T-helper 1 cell treated with Interleukin-12 subunit alpha and Interleukin-12 subunit beta and Interleukin-4 antibody, amounts not matched to agents 30 μg/mL and 1 μg/mL, for 36 hours (primary cell): ENCODE data around the gene CHCT1.

Experiments used
- H3K27ac Mint-ChIP-seq: one replicate; pipeline ENCODE4 v1.8.0; 2021; ENCODE audit warnings: mild to moderate bottlenecking, mixed read lengths
- H3K27me3 Mint-ChIP-seq: one replicate; pipeline ENCODE4 v1.8.0; 2021; ENCODE audit warnings: low read depth, mixed read lengths
- H3K36me3 Mint-ChIP-seq: one replicate; pipeline ENCODE4 v1.8.0; 2021; ENCODE audit warnings: low read depth, mixed read lengths
- H3K4me1 Mint-ChIP-seq: one replicate; pipeline ENCODE4 v1.8.0; 2021; ENCODE audit warnings: low read depth, mixed read lengths
- H3K4me3 Mint-ChIP-seq: one replicate; pipeline ENCODE4 v1.8.0; 2021; ENCODE audit warnings: mild to moderate bottlenecking, moderate library complexity, mixed read lengths
- H3K9me3 Mint-ChIP-seq: one replicate; pipeline ENCODE4 v1.8.0; 2021; ENCODE audit warnings: mixed read lengths

Gene CHCT1

DNA sequence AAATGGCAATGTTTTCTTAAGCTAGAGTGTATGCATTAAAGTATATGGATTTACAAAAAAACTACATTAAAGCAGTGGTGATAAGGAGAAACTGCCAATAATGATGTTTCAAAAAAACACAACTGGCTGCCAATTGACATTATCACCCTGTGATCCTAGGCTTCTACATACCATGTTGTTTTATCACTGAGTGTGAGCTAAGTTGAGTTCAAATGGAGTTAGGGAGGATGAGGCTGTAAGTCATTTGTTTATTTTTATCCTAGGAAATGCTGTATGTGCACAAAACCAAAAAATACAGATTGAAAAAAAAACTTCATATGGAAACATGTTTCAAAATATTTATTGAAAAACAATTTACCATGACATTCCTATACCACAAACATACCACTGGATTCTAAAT is 22.9 kb downstream of the CHCT1 start:
- no peak overlapping the region for H3K27ac Mint-ChIP-seq
- H3K36me3 Mint-ChIP-seq: peaks cover 14% of the 10 kb centered on the region
- no peaks in the 10 kb centered on the region for H3K9me3 Mint-ChIP-seq
- no peaks in the 10 kb centered on the region for H3K4me1 Mint-ChIP-seq
- no peaks in the 10 kb centered on the region for H3K27me3 Mint-ChIP-seq
- no peak overlapping the region for H3K4me3 Mint-ChIP-seq

DNA sequence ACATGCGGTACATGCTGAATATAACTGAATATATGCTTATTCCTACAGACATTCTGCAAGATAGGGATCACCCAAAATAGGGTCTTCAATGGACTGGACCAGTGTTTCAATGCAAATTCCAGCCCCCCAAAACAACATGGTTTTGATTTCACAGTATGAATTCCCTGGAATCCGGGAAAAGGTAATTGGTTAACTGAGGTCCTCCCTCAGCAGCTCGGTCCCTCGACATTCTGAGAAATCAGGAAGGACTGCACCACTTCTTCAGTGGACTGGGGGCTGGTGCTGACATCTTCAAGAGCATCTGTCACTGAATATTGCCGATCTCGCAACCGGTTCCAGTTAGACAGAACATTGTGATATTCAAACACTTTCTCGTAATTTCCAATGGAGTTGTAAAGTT is 25.1 kb downstream of the CHCT1 start:
- Mint-ChIP-seq H3K4me1 (no peaks in the 10 kb centered on the region), H3K9me3 (no peaks in the 10 kb centered on the region), H3K4me3 (no peak overlapping the region), H3K27me3 (no peaks in the 10 kb centered on the region), H3K36me3 (peaks cover 18% of the 10 kb centered on the region), H3K27ac (no peak overlapping the region)

DNA sequence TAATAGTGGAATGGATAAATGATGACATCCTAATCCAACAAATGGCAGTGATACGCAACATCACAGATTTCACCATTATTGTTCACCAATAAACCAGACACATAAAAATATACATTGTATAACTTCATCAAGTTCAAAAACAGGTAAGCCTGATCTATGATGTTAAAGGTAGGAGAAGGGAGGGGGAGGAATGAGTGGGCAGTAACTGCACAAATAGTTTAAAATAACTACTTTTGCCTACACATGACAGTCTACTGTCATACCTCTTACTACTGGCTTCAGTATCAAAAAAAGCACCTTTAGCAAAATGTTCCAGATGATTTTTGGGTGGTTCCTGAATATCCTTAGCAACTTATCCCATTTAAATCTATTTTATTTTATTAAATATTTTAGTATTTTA is 28.8 kb downstream of the CHCT1 start:
- Mint-ChIP-seq H3K4me3 (no peak overlapping the region), H3K9me3 (no peaks in the 10 kb centered on the region), H3K27ac (no peak overlapping the region), H3K36me3 (peaks cover 26% of the 10 kb centered on the region), H3K4me1 (no peaks in the 10 kb centered on the region), H3K27me3 (no peaks in the 10 kb centered on the region)

DNA sequence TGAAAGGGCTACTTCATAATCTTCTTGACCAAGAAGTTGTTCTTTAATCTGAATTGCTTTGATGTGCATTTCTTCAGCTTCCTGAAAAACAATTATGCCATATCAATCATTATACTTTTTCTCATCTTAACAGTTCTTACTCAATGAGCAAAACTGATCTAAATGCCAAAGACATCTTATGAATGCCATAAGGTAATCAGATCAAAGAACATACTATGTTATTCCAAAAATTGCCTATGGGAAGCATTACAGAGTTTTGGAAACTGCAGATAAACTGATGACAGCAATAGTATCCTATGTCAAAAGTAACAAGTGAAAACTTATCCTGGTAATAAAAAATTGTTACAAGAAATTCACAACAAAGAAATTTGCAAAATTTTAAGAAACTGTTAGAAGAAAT is 29.7 kb downstream of the CHCT1 start:
- Mint-ChIP-seq H3K27ac (no peak overlapping the region), H3K27me3 (no peaks in the 10 kb centered on the region), H3K4me3 (no peak overlapping the region), H3K4me1 (no peaks in the 10 kb centered on the region), H3K9me3 (no peaks in the 10 kb centered on the region), H3K36me3 (peaks cover 29% of the 10 kb centered on the region)

DNA sequence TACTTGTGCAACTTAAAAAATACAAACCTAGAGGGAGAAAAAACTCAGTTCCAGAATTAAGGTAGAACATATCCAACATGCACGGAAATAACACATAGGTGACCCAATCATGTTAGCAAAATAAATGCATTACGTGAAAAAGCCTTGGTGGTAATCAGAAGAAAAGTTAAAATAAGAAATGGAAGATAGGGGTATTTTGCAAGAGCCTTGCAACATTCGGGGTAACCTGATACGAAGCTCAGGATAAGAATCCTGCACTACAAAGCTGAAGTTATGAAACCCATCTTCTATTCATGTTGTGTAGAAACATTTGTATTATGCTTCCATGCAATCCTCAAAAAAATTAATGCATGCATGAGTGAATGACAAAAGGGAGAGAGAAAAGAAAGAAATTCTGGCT is 33.1 kb downstream of the CHCT1 start:
- Mint-ChIP-seq H3K4me1 (no peaks in the 10 kb centered on the region), H3K9me3 (no peaks in the 10 kb centered on the region), H3K27me3 (no peaks in the 10 kb centered on the region), H3K27ac (no peak overlapping the region), H3K36me3 (peaks cover 32% of the 10 kb centered on the region), H3K4me3 (no peak overlapping the region)

DNA sequence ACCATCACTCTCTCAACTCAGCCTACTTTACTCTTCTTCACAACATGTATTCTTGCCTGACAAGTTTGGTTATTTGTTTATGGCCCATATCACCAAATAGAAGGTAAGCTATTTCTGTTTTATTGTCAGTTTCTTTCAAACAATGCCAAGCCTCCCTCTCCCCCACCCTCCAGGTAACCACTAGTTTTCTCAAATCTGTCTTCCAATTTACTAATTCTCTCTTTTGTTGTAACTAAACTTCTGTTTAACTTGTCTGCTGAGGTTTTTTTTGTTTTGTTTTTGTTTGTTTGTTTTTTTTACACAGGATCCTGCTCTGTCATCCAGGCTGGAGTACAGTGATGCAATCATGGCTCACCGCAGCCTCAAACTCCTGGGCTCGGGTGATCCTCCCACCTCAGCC is 34.9 kb downstream of the CHCT1 start:
- Mint-ChIP-seq H3K27me3 (no peaks in the 10 kb centered on the region), H3K9me3 (no peaks in the 10 kb centered on the region), H3K4me3 (no peak overlapping the region), H3K4me1 (no peaks in the 10 kb centered on the region), H3K36me3 (peaks cover 34% of the 10 kb centered on the region), H3K27ac (no peak overlapping the region)

DNA sequence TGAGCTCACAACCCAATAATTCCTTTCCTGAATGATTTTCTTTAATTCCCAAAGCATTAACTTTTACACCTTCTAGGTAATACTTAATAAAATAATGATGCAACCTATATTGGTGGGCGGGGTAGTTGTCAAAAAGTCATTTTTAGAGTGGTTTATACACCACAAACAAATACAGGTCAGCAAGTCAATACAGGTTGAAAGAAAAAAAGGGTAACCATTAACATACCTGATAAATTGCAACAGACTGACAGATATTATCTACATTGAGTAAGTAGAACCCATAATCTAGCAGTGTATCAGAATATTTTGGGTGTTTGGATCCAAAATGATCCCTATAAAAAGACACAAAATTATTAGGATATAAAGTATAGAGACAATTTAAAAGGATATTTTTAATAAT is 39.3 kb downstream of the CHCT1 start:
- Mint-ChIP-seq H3K27me3 (no peaks in the 10 kb centered on the region), H3K4me1 (no peaks in the 10 kb centered on the region), H3K4me3 (no peak overlapping the region), H3K9me3 (no peaks in the 10 kb centered on the region), H3K36me3 (peaks cover 33% of the 10 kb centered on the region), H3K27ac (no peak overlapping the region)

DNA sequence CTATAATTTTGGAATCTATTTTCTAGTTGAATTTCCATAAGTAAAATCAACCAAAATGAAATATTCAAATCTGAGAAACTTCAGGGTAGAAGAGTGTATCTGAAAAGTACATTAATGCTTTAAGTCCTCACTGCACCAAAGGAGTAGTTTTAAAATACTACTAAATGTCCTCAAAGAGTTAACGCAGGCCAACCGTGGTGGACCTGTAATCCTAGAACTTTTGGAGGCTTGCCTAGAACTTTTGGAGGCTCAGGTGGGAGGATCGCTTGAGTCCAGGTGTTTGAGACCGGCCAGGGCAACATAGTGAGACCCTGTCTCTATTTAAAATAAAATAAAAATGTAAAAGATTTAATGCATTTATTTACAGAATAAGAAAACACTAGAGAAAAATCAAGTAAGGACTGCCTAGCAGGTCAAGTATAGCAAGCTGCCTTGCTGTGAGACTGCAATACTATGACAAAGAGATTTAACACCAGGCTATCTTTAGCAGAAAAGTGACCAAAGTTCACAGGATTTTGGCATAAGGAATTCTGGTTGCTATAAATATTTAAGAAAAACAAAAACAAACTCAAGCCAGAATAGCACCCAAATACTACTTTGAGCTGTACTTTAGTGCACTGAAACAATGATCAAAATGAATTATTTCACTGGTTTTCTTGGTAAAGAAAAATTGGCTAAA is 41.0 kb downstream of the CHCT1 start:
- H3K9me3 Mint-ChIP-seq: no peaks in the 10 kb centered on the region
- H3K36me3 Mint-ChIP-seq: peaks cover 28% of the 10 kb centered on the region
- no peak overlapping the region for H3K4me3 Mint-ChIP-seq
- H3K4me1 Mint-ChIP-seq: peaks cover 2% of the 10 kb centered on the region
- H3K27ac Mint-ChIP-seq: no peak overlapping the region
- H3K27me3 Mint-ChIP-seq: no peaks in the 10 kb centered on the region

DNA sequence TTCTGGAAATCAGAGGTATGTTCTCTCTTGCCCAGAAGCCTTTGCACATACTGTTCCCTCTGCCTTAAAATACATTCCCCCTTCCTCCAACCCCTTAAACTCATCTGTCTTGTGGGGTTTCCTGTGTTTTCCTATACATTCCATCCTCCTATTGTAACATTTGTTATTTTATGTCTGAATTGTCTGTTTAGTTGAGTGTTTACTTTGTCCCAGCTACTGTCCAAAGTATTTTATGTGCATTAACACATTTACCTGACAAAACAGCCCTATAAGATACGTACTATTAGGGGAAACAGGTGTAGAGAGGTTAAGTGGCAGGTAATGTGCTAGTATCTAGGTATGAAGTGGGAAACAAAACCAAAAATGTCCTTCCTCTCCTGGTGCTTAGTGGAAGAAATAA is 42.1 kb downstream of the CHCT1 start:
- H3K27ac Mint-ChIP-seq: no peak overlapping the region
- peaks cover 2% of the 10 kb centered on the region for H3K4me1 Mint-ChIP-seq
- H3K9me3 Mint-ChIP-seq: no peaks in the 10 kb centered on the region
- no peak overlapping the region for H3K4me3 Mint-ChIP-seq
- H3K36me3 Mint-ChIP-seq: peaks cover 21% of the 10 kb centered on the region
- no peaks in the 10 kb centered on the region for H3K27me3 Mint-ChIP-seq

DNA sequence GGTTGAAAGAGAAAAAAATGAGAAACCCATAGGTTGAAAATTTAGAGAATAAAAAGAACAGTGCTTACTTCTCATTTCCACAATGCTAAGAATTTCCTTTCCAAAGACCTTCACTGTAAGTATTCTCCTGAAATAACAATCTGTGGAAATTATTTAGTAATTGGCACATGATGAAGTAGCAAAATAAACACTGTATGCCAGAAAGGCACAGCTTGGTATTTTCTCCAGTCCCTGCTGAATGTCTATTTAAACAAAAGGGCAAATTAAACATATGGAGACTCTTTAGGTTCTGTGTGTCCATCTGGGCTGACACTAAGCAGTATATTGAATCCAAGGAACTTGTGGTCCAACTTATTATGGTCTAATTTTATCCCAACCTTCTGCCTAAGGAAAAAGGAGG is 46.1 kb downstream of the CHCT1 start:
- Mint-ChIP-seq H3K27me3 (no peaks in the 10 kb centered on the region), H3K9me3 (peaks cover 8% of the 10 kb centered on the region), H3K4me3 (no peak overlapping the region), H3K27ac (no peak overlapping the region), H3K4me1 (peaks cover 14% of the 10 kb centered on the region), H3K36me3 (peaks cover 42% of the 10 kb centered on the region)

DNA sequence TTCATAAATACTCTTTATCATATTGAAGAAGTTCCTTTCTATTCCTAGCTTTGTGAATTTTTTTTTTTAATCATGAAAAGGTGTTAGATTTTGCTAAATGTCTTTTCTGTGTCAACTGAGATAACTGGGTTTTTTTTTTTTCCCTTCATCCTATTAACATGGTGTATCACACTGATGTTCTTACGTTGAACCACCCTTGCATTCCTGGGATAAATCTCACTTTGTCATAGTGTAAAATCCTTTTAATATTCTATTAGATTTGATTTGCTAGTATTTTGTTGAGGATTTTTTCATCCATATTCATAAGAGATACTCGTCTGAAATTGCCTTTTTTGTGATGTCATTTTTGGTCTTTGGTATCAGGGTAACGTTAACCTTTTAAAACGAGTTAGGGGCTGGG is 49.2 kb downstream of the CHCT1 start:
- H3K27ac Mint-ChIP-seq: no peak overlapping the region

DNA sequence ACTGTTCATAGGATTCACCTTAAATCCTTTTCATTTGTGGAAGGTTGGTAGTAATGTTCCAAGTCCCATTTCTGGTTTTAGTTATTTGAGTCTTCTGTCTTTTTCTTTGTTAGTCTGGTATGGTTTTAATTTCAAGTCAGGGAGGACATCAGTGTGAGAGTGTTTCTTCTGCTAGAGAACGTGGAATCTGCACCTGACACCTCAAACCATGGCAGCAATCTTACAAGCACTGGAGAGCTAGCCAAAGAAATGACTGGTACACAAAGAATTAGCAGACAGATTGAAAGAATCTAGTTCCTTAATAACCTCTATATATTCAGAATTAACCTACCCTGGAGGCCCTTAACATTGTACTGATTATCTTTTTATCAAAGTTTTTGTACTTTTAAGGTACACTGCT is 50.2 kb downstream of the CHCT1 start:
- Mint-ChIP-seq H3K4me3 (no peak overlapping the region), H3K4me1 (peaks cover 14% of the 10 kb centered on the region), H3K36me3 (peaks cover 37% of the 10 kb centered on the region), H3K27me3 (no peaks in the 10 kb centered on the region), H3K27ac (no peak overlapping the region), H3K9me3 (peaks cover 8% of the 10 kb centered on the region)

More for the DNA sequence above, 49.2 kb downstream of the CHCT1 start:
- H3K27me3 Mint-ChIP-seq: no peaks in the 10 kb centered on the region
- peaks cover 8% of the 10 kb centered on the region for H3K9me3 Mint-ChIP-seq
- peaks cover 14% of the 10 kb centered on the region for H3K4me1 Mint-ChIP-seq
- no peak overlapping the region for H3K4me3 Mint-ChIP-seq
- H3K36me3 Mint-ChIP-seq: peaks cover 36% of the 10 kb centered on the region

DNA sequence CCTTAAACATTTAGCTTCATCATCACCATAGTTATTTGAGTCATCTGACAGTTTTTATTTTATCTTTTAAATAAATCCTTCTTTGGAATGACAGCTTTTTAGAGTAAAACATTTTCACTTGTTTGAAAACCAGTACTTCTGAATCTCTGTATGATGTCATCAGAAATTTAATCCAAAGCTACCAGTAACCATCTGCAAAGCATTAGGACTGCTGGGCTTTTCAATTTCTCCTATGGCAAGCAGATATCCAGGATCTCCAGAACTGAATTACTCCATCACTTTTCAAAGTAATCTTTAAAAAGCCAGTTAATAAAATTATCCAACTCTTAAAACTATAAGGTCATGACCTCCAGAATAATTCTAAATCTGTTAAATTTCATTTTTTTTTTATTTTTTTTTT is 51.5 kb downstream of the CHCT1 start:
- Mint-ChIP-seq H3K27me3 (no peaks in the 10 kb centered on the region), H3K36me3 (peaks cover 37% of the 10 kb centered on the region), H3K4me1 (peaks cover 13% of the 10 kb centered on the region), H3K27ac (no peak overlapping the region), H3K9me3 (peaks cover 8% of the 10 kb centered on the region), H3K4me3 (no peak overlapping the region)
